Spleen (tissue), 7 donors: ENCODE results near the gene LSG1.

Experiments used
- POLR2A ChIP-seq, 3 donors: fragments of 450-650 bp; IDR thresholded peaks; one replicate each; pipeline ENCODE4 v1.5.1; 2017; ENCODE audit warnings: antibody characterized with exemption in 3 of 3, mild to moderate bottlenecking in 1 of 3
- TF ChIP-seq, protein P1 (sequence below), 11 experiments: fragments of 200-600 bp in 7 of 11; fragments of 450-650 bp in 4 of 11; sonication (generic) in 4 of 11; IDR thresholded peaks in 8 of 11; conservative IDR thresholded peaks in 3 of 11; 1 replicate in 7 of 11; 2 replicates in 4 of 11; pipeline versions ENCODE4 v1.4.0 to v1.8.0; 2016 to 2021; ENCODE audit warnings: antibody characterized with exemption in 11 of 11, inconsistent platforms in 4 of 11, mild to moderate bottlenecking in 1 of 11
- donor health status: DM: no; HTN: no; CAD: no; lungs with moderate emphysema.
- donor health status: DM: no; HTN: no; CAD: no.
- donor health status: DM: no; HTN: no; CAD: no.

DNA sequence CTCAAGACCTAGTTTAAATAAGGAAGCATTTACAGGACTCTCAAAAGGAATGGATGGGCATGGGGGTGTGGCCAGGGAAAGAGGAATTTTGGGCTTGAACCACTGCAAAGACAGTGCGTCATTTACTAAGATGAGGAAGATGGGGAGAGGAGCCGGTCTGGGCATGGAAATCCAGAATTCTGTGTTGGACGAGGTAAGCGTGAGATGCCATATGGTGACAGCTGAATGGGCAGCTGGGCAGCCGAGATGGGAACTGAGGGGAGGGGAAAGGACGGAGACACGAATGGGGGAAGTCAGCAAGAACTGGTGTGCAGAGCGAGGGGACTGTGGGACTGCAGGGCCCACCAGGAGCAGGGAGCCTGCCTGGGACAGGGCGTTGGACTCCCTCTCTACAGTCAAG, 63.0 kb downstream of the LSG1 start:
- TF ChIP-seq, protein P1, sequence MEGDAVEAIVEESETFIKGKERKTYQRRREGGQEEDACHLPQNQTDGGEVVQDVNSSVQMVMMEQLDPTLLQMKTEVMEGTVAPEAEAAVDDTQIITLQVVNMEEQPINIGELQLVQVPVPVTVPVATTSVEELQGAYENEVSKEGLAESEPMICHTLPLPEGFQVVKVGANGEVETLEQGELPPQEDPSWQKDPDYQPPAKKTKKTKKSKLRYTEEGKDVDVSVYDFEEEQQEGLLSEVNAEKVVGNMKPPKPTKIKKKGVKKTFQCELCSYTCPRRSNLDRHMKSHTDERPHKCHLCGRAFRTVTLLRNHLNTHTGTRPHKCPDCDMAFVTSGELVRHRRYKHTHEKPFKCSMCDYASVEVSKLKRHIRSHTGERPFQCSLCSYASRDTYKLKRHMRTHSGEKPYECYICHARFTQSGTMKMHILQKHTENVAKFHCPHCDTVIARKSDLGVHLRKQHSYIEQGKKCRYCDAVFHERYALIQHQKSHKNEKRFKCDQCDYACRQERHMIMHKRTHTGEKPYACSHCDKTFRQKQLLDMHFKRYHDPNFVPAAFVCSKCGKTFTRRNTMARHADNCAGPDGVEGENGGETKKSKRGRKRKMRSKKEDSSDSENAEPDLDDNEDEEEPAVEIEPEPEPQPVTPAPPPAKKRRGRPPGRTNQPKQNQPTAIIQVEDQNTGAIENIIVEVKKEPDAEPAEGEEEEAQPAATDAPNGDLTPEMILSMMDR (IDR thresholded peaks at IDR 0.05 in 8 of 11, conservative IDR thresholded peaks at IDR 0.05 in 3 of 11), result no peak
- no peak for TF ChIP-seq POLR2A (IDR thresholded peaks at IDR 0.05)
